Stimulated activated CD4-positive, alpha-beta T cell treated with anti-CD3 and anti-CD28 coated beads, TNF-alpha, amount 100 ng/mL, for 4 hours (primary cell): ENCODE data around the gene FAM53B.
"Not testable (repeated sequence)": the region's sequence is repeated elsewhere in the genome, so short reads cannot be mapped to it uniquely, and the experiment has no call there.

Source experiments
- DNase-seq, 3 experiments: peaks; one replicate each; pipeline ENCODE4 v3.0.0-alpha.2; 2020; ENCODE audit warnings: low read depth in 3 of 3

Gene FAM53B

DNA sequence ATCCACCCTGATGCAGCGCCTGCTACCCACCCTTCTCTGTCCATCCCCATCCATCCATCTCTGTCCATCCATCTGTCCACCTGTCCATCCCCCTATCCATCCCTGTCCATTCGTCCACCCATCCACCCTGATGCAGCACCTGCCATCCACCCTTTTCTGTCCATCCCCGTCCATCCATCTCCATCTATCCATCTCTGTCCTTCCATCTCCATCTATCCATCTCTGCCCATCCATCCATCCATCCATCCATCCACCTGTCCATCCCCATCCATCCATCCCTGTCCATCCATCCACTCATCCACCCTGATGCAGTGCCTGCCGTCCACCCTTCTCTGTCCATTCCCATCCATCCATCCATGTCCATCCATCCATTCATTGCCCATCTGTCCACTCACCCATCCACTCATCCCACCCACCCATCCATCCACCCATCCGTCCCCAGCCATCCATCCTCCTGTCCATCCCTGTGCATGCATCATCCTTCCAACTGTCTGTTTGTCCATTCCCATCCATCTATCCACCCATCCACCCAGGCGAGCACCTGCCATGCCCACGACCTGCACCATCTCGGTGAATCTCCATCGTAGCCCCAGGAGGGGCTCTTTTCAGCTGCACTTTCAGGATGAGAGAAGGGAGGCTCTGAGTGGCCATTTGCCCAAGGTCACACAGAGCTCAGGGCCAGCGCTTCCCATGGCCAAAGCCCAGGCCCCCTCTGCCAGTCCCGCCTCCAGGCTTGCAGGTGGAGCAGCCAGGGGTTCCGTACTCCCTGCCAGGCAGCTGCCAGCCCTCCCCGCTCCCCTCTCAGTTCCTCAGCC is 145.2 kb downstream of the FAM53B start:
- no peak for DNase-seq

DNA sequence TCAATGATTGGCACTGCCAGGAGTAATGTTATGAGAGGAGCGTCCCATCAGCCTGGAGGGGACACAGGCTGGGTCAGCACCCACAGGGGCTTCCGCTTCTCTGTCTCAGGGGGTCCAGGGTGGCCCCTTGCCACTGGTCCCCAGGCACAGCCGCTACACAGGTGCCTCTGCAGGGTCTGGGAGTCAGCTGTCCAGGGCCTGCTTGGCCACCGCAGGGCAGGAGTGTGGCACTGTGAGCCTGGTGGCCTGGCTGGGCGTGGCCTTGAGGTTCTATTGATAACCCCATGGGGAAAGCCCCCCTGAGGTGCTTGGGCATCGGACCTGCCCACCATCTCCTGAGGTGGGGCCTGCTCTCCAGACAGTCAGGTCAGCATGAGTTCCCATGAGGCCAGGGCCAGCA is 146.0 kb downstream of the FAM53B start:
- DNase-seq, result no peak

DNA sequence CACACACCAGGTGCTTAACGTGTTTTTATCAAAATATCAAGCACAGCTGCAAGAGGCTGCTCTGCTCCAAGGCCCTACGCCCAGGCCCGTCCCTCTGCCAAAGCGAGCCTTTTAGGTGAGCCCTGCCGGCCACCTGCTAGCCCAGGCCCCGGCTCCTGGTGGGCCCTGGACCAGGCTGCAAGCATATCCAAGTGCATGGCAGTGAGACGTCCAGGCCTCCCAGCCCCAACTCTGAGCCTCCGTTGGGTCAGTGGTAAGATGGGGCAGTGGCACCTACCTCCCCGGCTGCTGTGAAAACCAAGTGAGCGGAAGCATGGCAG is 146.4 kb downstream of the FAM53B start:
- DNase-seq, result no peak

DNA sequence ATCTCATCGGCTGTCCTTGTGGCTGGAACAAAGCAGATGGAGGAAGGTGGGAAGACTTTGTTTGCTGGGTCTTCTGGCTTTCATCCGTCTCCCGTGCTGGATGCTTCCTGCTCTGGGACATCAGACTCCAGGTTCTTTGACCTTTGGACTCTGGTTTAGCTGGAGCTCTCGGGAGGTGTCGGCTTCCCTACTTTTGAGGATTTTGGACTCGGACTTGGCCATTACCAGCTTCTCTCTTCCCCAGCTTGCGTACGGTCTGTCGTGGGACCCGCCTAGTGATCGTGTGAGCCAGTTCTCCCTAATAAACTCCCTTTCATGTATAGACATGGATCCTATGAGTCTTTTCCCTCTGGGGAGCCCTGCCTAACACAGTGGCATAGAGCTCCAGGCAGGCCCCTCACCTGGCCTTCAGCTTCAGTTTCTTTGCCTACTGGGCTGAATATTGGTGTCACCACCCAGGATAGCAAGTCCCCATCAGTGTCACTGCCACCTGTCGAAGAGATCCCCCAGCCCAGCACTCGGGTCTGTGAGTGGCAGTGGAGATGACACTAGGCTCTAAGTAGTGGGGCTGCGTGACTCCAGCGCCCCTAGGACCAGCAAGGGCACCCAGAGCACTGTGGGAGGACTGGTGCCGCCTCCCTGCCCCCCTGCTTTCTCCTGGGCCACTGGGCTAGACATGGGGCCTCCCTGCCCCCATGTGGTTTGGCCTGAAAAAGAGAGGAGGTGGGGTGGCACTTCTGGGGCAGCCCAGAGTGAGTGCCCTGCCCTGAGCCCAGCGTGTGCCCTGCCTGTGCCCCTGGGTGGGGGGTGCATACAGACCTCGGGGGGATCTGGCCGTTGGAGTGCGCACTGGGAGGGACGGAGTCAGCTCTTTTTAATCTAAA is 147.0 kb downstream of the FAM53B start:
- DNase-seq, result no peak

DNA sequence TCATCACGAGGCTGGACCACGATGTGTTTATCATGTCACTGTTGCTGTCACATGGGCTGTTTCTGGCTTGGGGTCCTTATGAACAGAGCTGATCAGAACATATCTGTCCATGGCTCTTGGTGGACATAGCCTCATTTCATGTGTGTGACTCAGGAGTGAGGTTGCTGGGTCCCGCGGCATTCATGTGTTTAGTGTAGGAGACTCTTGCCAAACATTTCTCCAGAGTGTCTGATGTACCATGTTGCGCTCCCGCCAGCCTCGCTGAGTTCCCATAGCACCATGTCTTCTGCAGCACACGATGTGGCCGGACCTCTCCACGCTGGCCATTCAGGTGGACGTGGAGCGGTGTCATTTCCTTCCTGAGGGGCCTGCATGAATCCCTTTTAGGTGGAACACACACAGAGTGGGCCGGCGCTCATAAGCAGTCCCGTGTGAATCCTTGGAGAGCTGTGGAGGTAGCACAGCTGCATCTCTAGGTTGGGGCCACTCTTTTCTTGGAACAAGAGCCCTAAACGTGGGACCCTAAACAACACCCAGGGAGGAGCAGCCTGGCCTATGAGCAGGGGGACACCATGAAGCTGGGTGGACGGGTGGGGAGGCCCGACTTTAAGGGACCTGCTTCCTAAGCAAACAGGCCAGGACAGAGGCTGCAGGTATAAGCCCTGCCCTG is 147.9 kb downstream of the FAM53B start:
- no peak for DNase-seq

DNA sequence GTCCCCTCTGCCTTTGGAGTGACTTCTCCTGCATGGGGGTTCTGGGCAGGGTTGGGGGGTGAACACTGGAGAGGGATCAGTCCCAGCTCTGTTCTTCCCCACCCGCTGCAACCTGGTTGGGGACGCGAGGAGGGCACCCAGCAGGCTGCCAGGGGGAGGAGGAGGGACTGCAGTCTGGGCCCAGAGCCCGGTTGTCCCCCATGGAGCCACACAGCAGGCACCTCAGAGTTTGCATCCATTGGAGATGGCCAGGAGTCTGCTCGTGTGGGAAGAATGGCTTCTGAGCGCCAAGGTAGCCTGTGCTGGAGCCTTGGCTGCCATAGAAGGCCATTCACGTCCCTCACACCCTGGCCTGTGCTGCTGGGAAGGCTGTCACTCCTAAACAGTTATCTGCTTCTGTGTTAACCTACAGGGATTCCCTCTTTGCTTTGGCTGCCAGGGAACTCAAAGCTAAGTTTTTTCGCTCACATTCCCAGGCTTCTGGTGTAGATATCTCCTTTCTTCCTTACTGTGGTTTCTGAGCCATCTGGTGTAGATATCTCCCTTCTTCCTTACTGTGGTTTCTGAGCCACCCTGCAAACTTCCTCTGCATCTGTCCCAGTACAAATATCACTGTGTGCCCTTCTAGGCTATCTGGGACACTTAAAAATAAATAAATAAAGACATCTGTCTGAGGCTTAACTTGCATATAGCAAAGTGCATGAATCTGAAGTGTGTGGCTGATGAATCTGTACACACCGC is 148.9 kb downstream of the FAM53B start:
- DNase-seq, result no peak

DNA sequence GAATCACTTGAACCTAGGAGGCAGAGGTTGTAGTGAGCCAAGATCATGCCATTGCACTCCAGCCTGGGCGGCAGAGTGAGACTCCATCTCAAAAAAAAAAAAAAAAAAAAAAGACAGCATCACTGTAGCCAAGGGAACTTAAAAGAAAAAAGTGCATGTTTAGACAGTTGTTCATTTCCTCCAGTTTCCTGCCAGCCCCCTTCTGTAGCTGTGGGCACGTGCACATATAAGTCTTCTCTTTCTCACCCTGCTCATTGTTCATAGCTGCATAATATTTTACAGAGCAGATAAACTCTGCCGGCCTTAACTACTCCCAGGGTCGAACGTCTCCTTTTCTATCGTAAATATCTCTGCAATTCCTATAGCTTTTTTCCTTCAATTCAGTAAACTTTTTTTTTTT is 149.9 kb downstream of the FAM53B start:
- no peak for DNase-seq

DNA sequence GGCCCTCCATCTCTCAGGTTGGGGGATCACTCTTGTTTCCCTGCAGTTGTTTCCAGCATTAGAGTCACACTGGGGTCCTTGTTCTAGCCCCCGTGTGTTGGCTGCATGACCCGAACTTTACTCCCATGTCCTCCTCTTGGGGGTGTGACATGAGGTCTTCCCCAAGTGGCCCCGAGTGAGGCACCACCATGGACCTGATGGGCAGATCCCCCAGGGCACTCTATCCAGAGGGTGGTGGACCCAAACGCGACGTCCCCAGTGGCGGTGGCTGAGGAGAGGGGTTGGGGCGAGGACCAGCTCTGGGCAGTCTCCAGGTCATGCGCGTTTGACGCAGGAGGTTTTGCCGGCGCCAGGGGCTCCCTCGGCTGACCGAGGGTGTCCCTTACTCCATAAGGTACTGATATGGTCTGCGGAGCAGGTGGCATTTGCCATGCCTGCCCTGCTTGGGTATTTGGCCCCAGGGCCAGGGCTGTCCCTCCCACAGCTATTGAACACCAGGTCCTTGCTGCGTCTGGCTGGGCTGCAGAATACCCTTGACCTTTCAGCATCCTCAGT is 150.7 kb downstream of the FAM53B start:
- DNase-seq, result no peak

DNA sequence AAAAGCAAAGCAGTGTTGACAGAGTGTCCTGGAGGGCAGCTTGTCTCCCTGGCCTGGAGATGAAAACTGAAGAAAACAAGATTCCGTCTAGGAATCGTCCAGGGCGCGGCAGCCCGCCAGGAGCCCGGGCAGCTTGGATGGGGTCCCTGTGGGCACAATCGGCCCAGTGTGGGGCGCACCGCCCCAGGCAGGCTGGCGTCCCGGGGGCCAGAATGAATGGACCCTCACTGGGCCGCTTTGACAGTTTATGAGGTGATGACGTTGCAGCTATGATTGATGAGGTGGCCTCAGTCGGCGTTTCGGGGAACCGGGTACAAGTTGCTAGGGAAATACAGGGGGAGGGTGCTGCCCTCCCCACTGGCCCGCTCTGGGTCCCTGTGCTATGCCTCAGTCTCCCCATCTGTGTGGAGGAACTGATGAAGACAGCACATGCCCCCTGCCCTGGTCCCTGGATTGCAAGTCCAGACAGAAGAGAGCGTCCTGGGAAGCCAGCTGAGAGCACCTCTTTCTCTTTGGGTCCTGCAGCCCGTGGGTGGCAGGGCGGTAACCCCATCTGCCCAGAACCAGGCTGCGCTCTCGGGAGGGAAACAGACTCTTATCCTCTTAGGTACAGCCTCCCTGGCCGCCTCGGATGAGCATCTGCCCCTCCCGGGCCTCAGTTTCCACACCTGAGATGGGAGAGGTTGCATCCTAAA is 151.3 kb downstream of the FAM53B start:
- DNase-seq, result no peak

DNA sequence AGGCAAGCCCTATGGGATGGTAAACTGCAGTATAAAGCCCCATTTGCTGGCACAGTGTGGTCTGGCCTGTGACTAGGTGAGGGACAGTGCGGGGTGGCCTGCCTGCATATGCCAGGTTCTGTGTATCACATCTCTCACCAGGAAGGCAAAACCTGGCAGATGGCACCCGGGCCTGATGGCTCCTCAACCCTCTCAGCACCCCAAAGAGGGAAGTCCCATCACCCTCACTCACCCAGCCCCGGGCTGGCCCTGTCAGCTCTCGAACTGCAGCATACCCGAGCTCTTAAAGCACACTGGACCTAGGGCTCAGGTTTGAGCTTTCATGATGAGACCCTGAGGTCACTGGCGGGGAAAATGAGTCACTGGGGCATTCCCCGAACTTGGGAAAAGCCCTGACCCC is 152.1 kb downstream of the FAM53B start:
- no peak for DNase-seq

DNA sequence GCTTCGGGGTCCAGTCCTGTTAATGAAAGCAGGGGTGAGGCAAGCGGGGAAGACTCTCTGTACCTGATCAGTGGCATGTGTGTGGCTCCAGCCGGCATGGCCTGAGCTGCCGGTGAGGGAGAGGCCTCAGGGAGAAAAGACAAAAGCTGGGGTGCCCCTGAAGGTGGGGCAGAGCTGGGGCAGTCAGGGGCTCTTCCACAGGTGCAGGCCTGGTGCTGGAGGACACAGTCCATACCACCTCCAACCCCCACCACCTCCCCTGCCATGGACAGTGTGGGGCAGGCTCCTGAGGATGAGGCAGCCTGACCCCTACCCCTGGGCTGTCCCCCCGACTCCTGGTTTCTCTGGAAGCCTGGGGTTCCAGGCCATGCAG is 153.1 kb downstream of the FAM53B start:
- no peak for DNase-seq

DNA sequence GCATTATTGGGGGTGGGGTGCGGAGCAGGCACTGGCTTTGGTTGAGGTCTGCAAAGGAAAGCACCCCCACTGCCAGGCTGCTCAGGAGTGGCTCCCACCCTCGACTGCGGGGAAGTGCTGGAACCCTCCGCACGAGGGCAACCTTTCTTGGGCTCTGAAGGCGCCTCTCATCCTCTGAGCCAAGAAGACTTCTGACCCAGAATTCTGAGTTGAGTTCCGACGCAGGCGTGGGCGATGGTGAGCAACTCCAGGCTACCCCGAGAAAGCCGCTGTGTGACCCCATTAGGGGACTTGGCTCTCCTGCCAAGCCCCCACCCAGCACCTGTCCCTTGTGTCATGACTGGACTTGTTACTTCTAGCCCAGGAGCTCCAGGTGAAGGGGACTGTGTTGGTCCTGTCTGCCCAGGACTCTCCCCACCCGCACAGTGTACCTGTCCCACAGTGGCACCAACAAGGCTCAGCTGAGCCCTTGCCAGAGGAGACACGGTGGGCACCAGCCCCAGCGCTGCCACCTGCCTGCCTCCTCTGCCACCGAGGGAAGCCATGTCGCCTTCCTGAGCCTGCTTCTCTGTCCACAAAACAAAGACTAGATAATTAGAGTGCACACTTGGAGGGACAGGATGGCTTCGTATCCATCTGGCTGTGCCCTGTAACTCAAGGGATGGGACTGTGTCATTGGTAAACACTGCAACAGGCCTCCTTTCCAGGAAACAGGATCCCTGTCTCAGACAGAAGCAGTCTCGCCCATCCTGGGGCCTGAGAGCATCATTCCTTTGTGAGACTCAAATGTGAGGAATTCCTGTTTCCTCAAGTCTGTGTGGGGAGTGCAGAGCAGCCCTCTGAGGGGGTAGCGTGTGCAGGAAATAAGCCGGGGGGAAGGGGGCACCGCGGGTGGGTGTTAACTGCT is 153.7 kb downstream of the FAM53B start:
- DNase-seq, result no peak

DNA sequence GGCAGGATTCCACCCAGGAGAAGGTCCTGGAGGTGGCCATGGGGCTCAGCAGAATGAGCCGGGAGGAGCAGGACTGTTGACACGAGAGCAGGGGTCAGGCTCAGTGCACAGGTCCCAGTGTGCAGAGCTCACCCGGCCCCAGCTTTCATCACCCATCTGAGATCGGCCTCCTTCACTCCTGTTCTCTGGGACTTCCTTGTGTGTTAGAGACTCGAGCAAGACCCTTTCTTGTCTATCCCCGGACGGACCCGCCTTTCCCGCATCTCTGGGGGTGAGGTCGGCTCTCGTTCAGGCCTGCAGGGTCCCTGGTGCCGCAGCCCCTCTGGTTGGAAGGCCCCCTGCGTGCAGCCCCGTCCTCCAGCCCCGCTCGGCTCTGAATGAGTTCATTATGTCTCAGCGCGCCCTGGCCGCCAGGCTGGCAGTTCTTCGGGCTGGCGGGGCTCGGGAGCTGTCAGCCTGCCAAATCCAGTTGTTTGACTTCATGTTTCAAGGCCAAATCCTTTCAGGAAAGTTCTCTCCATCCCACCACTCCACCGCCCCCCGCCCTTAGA is 154.6 kb downstream of the FAM53B start:
- DNase-seq, result no peak

DNA sequence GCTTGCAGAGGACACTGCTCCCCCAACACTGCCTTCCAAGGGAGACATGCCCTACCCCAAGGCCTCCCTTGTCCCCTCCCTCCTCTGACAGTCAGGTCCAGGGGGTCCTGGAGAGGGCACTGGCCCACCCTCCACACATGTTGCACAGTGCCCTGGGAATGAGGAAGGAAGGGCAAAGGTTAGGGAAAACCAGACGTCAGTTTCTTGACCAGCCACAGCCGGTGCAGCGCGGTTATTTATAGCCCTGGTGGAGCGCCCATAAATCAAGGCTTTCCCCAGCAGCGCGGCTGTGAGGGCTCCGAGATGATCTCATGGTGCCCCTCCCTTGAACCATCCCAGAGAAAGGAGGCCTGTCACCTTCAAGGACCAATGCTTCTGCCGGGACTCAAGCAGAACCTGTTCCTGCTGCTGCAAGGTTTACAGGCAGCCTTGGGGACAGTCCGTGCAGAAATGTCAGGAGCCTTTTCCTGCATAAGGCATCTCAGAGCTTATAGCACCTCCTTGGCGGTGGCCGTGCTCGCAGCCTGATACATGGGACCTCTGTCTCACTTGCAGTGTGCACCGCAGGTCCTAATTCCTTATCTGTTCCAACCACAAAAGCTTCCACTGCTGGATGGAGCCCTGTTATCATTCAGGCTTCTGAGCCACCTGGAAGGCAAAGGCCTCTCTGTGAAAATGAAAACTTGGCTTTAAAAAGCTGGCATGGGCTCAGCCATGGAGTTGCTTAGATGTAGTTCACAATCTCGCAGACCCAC is 155.3 kb downstream of the FAM53B start:
- no peak for DNase-seq

DNA sequence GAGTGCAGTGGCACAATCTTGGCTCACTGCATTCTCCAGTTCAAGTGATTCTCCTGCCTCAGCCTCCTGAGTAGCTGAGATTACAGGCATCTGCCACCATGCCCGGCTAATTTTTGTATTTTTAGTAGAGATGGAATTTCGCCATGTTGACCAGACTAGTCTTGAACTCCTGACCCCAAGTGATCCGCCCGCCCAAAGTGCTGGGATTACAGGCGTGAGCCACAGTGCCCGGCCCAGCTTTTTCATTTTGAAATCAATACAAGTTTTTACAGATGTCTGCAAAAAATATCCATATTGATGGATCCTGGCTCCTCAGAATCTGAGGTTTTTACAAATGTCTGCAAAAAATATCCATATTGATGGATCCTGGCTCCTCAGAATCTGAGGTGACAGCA is 155.8 kb downstream of the FAM53B start:
- not testable (repeated sequence) for DNase-seq

DNA sequence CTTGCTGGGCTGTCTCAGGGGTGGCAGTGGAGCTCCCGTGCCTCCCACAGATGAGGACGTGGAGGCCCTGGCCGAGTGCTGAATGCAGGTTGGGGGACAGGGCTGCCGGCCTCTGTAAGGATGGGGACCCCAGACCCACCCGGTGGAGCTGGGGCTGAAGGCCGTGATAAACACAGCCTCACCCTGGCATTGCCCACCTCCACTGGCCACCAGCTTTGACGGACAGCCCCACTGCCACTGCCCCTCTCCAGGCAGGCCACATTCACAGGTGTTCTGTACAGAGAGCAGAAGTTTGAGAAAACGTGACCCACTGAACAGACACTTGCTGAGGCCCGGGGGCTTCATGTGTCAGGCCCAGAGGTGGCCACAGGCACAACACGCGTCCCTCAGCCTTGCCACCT is 156.4 kb downstream of the FAM53B start:
- no peak for DNase-seq

DNA sequence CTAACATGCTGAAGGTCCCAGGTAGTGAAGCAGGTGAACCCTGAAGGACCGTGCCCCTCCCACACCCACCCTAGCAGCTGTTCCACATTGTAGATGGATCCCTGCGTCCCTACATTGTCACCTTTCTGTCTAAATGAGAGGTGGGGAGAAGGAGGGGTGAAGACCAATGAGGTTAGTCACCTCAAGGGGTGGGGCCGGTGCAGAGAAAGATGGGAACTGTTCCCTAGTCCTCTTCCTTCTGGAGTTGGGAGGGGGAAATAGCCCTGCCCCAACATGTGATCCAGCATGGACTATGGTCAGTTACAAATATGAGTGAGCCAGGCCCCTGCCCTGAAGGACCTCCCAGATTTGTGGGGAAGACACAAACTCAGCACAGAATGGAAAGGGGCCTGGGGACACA is 158.0 kb downstream of the FAM53B start:
- DNase-seq, result no peak

DNA sequence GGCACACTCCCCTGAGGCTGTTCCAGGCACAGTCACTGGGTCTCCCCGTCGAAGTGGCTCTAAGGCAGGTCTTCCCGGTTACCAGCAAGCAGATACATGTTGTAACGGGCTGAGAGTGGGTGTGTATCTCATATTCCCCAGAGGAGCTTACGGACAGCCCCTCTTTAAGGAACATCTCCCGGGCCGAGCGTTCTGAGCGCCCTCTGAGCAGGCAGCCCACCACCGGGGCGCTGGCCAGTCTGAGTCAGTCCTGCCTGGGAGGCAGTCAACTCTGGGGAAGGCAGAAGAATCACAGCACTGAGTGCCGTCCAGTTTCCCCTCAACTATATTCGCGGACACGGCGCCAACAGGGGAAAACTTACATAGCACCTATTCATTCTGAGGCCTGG is 165.2 kb downstream of the FAM53B start:
- no peak for DNase-seq
